ENCODE data around the gene HIP1. TPM values are rescaled to one million over a fixed set of nuclear protein-coding genes. Genes with fewer than 3 reads are reported as not detected.
"Not testable (repeated sequence)": the region's sequence is repeated elsewhere in the genome, so short reads cannot be mapped to it uniquely, and the experiment has no call there.

The HIP1 gene
- total RNA-seq, 3 donors from 2014 or later: 0.90 to 2.3 (median 1.3) TPM

- no peaks in the 10 kb centered on the region for H3K36me3 Mint-ChIP-seq (ENCODE audit: insufficient read depth)
- H3K9me3 Mint-ChIP-seq: no peaks in the 10 kb centered on the region
- DNase-seq (no peak), ATAC-seq (peak; percentile 42 to 58)
- H3K27me3 Mint-ChIP-seq (ENCODE audit: low read depth): no peaks in the 10 kb centered on the region
- H3K4me3 Mint-ChIP-seq: no peak overlapping the region
- H3K4me1 Mint-ChIP-seq (ENCODE audit: low read depth): peaks cover 9% of the 10 kb centered on the region
Measured at GRCh38 chr7:75596727-75597614, 141.8 kb downstream of the HIP1 start.

GRCh38 chr7:75595766-75596165 is 143.0 kb downstream of the HIP1 start:
- Mint-ChIP-seq H3K36me3 (ENCODE audit: insufficient read depth) (peaks cover under 1% of the 10 kb centered on the region), H3K27me3 (ENCODE audit: low read depth) (no peaks in the 10 kb centered on the region), H3K4me3 (no peak overlapping the region), H3K9me3 (no peaks in the 10 kb centered on the region), H3K4me1 (ENCODE audit: low read depth) (peaks cover 9% of the 10 kb centered on the region)
- ATAC-seq (no peak), DNase-seq (no peak)

DNA sequence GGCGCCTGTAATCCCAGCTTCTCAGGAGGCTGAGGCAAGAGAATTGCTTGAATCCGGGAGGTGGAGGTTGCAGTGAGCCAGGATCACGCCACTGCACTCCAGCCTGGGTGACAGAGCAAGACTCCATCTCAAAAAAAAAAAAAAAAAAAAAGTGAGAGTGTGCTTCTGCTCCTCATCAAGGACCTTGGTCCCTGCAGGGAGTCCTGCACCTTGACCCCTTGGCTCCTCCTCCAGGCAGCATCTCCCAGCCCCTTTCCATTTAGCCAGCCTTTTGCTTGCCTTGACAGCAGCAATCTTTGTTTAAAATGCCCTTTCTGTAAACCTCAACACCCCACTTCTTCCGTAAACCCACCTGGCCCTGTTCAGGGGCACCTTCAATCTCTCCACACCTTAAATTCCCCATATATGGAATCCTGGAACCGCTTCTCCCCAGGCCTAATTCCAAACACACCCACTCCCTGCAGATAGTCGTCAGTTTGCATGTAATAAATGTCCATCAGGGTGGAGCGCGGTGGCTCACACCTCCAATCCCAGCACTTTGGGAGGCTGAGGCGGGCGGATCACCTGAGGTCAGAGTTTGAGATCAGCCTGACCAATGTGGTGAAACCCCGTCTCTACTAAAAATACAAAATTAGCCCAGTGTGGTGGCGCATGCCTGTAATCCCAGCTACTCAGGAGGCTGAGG is 145.1 kb downstream of the HIP1 start:
- not testable (repeated sequence) for H3K27me3 Mint-ChIP-seq (ENCODE audit: low read depth); H3K36me3 Mint-ChIP-seq (ENCODE audit: insufficient read depth); H3K4me3 Mint-ChIP-seq; DNase-seq; H3K4me1 Mint-ChIP-seq (ENCODE audit: low read depth); ATAC-seq; H3K9me3 Mint-ChIP-seq

DNA sequence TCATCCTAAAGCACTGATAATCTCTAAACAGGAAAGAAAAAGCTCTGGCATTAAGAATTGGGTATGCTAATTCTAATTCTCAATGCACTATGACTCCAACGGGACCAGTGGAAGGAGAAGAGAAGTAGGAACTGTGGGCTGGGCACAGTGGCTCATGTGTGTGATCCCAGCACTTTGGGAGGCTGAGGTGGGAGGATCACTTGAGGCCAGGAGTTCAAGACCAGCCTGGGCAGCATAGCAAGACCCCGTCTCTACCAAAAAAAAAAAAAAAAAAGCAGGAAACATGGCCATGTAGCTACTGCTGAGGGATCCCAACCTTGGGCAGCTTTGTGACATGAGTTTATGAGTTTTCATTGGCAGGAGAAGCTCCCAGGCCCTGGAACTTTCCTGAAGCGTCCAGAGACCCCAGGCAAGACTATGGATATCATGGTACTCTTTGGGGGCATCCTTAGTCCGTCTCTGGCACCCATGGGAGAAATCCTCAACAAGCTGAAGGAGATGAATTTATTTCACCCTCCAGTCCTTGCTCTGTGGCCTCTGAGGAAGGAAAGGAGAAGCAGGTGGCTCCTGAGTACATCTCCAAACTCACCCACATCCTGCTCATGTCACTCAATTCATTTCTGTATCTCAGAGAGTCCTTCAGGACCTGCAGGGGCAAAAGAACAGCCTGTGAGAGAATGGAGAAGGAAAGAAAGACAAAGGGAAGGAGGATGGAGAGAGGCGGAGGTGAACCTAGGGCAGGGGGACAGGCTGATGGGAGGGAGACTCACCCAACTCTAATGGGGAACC is 147.1 kb downstream of the HIP1 start:
- peaks cover 7% of the 10 kb centered on the region for H3K36me3 Mint-ChIP-seq (ENCODE audit: insufficient read depth)
- ATAC-seq (no peak), DNase-seq (no peak)
- H3K9me3 Mint-ChIP-seq: no peaks in the 10 kb centered on the region
- no peaks in the 10 kb centered on the region for H3K27me3 Mint-ChIP-seq (ENCODE audit: low read depth)
- H3K4me3 Mint-ChIP-seq: no peak overlapping the region
- peaks cover 4% of the 10 kb centered on the region for H3K4me1 Mint-ChIP-seq (ENCODE audit: low read depth)

DNA sequence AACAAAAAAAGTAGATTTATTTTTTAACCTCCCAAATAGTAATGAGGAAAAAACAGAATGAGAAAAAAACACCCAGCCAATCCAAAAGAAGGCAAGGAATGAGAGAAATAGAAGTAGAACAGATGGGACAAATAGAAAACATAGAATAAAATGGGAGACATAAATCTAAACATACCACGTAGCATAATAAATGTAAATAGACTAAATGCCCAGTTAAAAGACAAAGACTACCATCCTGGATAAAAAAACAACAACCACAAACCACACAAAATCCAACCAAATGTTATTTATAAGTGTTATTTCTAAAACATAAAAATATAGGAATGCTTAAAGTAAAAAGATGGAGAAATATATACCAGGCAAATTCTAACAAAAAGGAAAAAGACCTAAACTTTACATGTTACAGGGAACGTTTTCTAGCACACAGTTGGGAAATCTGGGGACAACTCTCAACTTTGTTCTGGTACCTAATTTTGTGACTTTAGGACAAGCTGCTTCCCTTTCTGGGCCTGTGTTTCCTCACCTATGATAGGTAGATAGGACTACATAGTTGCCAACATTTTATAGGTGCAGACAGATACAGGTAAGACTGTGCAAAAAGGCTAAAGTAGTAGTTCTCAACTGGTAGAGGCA is 148.3 kb downstream of the HIP1 start:
- Mint-ChIP-seq H3K4me3 (no peak overlapping the region), H3K4me1 (ENCODE audit: low read depth) (peaks cover 2% of the 10 kb centered on the region), H3K27me3 (ENCODE audit: low read depth) (no peaks in the 10 kb centered on the region), H3K36me3 (ENCODE audit: insufficient read depth) (peaks cover 7% of the 10 kb centered on the region), H3K9me3 (no peaks in the 10 kb centered on the region)
- DNase-seq (no peak), ATAC-seq (no peak)

- H3K36me3 Mint-ChIP-seq (ENCODE audit: insufficient read depth): peaks cover 6% of the 10 kb centered on the region
- no peaks in the 10 kb centered on the region for H3K4me1 Mint-ChIP-seq (ENCODE audit: low read depth)
- H3K9me3 Mint-ChIP-seq: no peaks in the 10 kb centered on the region
- H3K27me3 Mint-ChIP-seq (ENCODE audit: low read depth): no peaks in the 10 kb centered on the region
- no peak overlapping the region for H3K4me3 Mint-ChIP-seq
- DNase-seq (no peak), ATAC-seq (no peak)
Measured at GRCh38 chr7:75584354-75584753, 154.4 kb downstream of the HIP1 start.

GRCh38 chr7:75583255-75583654 is 155.5 kb downstream of the HIP1 start:
- DNase-seq (no peak), ATAC-seq (no peak)
- Mint-ChIP-seq H3K4me3 (no peak overlapping the region), H3K4me1 (ENCODE audit: low read depth) (no peaks in the 10 kb centered on the region), H3K27me3 (ENCODE audit: low read depth) (no peaks in the 10 kb centered on the region), H3K9me3 (no peaks in the 10 kb centered on the region), H3K36me3 (ENCODE audit: insufficient read depth) (peaks cover 3% of the 10 kb centered on the region)

- no peaks in the 10 kb centered on the region for H3K27me3 Mint-ChIP-seq (ENCODE audit: low read depth)
- no peak overlapping the region for H3K4me3 Mint-ChIP-seq
- peaks cover 3% of the 10 kb centered on the region for H3K36me3 Mint-ChIP-seq (ENCODE audit: insufficient read depth)
- DNase-seq: no peak
- ATAC-seq: no peak
- no peaks in the 10 kb centered on the region for H3K9me3 Mint-ChIP-seq
- no peaks in the 10 kb centered on the region for H3K4me1 Mint-ChIP-seq (ENCODE audit: low read depth)
Measured at GRCh38 chr7:75579899-75580298, 158.8 kb downstream of the HIP1 start.

DNA sequence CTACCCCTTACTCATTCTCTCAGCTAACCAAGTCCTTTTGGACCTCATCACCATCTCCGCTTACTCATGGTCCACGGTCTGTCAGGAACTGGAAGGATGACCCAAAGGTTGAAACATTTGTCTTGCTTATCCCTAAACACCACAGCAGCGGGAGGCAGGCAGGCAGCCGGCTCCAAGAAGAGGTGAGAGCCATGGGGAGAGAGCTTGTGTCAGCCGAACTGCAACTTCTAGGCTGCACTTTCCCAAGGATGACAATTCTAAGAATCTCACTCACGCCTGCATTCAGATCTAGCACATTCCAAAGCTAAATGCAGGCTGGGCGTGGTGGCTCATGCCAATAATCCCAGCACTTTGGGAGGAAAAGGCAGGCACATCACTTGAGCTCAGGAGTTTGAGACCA is 160.7 kb downstream of the HIP1 start:
- Mint-ChIP-seq H3K4me1 (ENCODE audit: low read depth) (no peaks in the 10 kb centered on the region), H3K9me3 (no peaks in the 10 kb centered on the region), H3K4me3 (no peak overlapping the region), H3K36me3 (ENCODE audit: insufficient read depth) (peaks cover 3% of the 10 kb centered on the region), H3K27me3 (ENCODE audit: low read depth) (no peaks in the 10 kb centered on the region)
- ATAC-seq (no peak), DNase-seq (no peak)

DNA sequence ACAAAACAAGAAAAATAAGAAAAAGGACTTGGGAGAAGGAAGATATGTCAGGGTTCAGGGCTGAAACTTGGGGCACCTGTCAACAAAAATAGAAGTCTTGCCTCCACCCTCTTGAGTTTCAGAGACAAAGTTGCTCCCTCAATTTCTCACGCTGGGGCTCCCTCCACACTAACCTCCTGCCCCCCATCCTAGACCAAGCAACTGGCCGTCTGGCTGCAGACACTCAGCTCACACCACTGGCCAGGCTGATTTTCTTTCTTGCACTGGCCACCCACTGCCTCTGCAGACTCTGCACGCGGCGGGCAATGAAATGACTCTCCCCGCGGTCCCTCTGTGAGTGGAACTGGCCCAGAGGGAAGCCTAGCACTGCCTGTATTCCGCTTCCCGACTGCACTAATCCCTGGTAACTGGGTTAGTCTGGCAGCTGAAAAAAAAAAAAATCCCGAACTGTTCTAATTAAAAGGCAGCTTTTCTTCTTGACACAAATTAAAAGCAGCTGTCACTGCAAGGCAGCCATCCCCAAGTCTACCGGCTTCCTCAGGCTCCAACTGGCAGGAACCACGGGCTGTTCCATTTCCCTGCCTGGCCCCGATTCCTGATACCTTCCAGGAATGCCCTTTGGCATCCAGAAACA is 163.1 kb downstream of the HIP1 start:
- no peaks in the 10 kb centered on the region for H3K4me1 Mint-ChIP-seq (ENCODE audit: low read depth)
- peaks cover 5% of the 10 kb centered on the region for H3K36me3 Mint-ChIP-seq (ENCODE audit: insufficient read depth)
- no peaks in the 10 kb centered on the region for H3K9me3 Mint-ChIP-seq
- DNase-seq: no peak
- H3K4me3 Mint-ChIP-seq: no peak overlapping the region
- H3K27me3 Mint-ChIP-seq (ENCODE audit: low read depth): no peaks in the 10 kb centered on the region
- no peak for ATAC-seq

- Mint-ChIP-seq H3K27me3 (ENCODE audit: low read depth) (no peaks in the 10 kb centered on the region), H3K9me3 (no peaks in the 10 kb centered on the region), H3K4me3 (no peak overlapping the region), H3K36me3 (ENCODE audit: insufficient read depth) (peaks cover 4% of the 10 kb centered on the region), H3K4me1 (ENCODE audit: low read depth) (no peaks in the 10 kb centered on the region)
- no peak for DNase-seq
- ATAC-seq: no peak
Measured at GRCh38 chr7:75573477-75574019, 165.2 kb downstream of the HIP1 start.

DNA sequence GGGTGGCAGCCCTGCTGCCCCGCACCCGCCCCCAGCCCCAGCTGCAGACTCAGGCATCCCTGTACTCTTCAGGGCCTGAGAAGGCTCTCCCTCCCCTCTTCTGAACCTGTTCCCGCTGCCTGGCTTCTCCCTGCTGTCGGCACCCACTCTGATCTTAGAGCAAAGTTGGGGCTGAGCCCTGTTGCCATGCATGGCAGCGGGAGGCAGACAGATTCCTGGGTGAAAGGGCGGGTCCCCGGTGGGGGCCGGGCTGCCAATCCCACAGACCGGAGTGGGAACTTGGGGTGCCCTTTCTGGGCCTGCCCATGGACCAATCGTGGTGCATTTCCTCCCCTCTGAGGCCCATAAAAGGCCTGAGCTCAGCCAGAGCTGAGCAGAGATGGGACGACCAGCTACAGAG is 165.9 kb downstream of the HIP1 start:
- ATAC-seq (no peak), DNase-seq (no peak)
- Mint-ChIP-seq H3K27me3 (ENCODE audit: low read depth) (no peaks in the 10 kb centered on the region), H3K36me3 (ENCODE audit: insufficient read depth) (peaks cover 4% of the 10 kb centered on the region), H3K4me3 (no peak overlapping the region), H3K4me1 (ENCODE audit: low read depth) (no peaks in the 10 kb centered on the region), H3K9me3 (no peaks in the 10 kb centered on the region)

- no peaks in the 10 kb centered on the region for H3K9me3 Mint-ChIP-seq
- no peak overlapping the region for H3K4me3 Mint-ChIP-seq
Measured at GRCh38 chr7:75572396-75572795, 166.3 kb downstream of the HIP1 start.

More at GRCh38 chr7:75572396-75572795, 166.3 kb downstream of the HIP1 start:
- no peak for DNase-seq
- no peak for ATAC-seq
- Mint-ChIP-seq H3K27me3 (ENCODE audit: low read depth) (no peaks in the 10 kb centered on the region), H3K36me3 (ENCODE audit: insufficient read depth) (peaks cover 4% of the 10 kb centered on the region), H3K4me1 (ENCODE audit: low read depth) (no peaks in the 10 kb centered on the region)
